Loucy (cell line): ENCODE data around the gene FRMD4A.

ENCODE experiments used
- H2AFZ ChIP-seq: fragments of 200-600 bp; sonication (generic); 2 replicates; pipeline ENCODE4 v1.6.0; 2016; ENCODE audit warnings: antibody characterized with exemption, mild to moderate bottlenecking, low read length, moderate library complexity
- H3F3A ChIP-seq: fragments of 200-600 bp; 2 replicates; pipeline ENCODE4 v1.6.0; 2016; ENCODE audit warnings: antibody characterized with exemption, low read depth, mild to moderate bottlenecking
- H3K27me3 ChIP-seq: fragments of 200-600 bp; sonication (generic); 2 replicates; pipeline ENCODE4 v1.6.1; 2014; ENCODE audit warnings: low read length, mild to moderate bottlenecking; ENCODE audit not compliant: insufficient read depth, poor library complexity, severe bottlenecking
- H3K36me3 ChIP-seq: fragments of 200-600 bp; sonication (generic); 2 replicates; pipeline ENCODE4 v1.6.1; 2016; ENCODE audit warnings: low read length; ENCODE audit not compliant: insufficient read depth
- H3K4me1 ChIP-seq: fragments of 200-600 bp; sonication (generic); 2 replicates; pipeline ENCODE4 v1.5.1; 2014; ENCODE audit warnings: low read length, mild to moderate bottlenecking; ENCODE audit not compliant: insufficient read depth, poor library complexity, severe bottlenecking
- H3K4me2 ChIP-seq: fragments of 200-600 bp; sonication (generic); 2 replicates; pipeline ENCODE4 v1.6.0; 2014; ENCODE audit warnings: antibody characterized with exemption, low read length, low read depth, mild to moderate bottlenecking; ENCODE audit not compliant: poor library complexity, severe bottlenecking
- H3K4me3 ChIP-seq: fragments of 200-600 bp; sonication (generic); 2 replicates; pipeline ENCODE4 v1.5.1; 2014; ENCODE audit warnings: low read length, mild to moderate bottlenecking, mixed read lengths; ENCODE audit not compliant: poor library complexity, severe bottlenecking
- H3K79me2 ChIP-seq: fragments of 200-600 bp; sonication (generic); 2 replicates; pipeline ENCODE4 v1.6.1; 2014; ENCODE audit warnings: low read length; ENCODE audit not compliant: insufficient read depth
- H3K9ac ChIP-seq: fragments of 200-600 bp; sonication (generic); 2 replicates; pipeline ENCODE4 v1.6.0; 2014; ENCODE audit warnings: mild to moderate bottlenecking, low read depth, low read length, moderate library complexity; ENCODE audit not compliant: poor library complexity, severe bottlenecking
- H3K9me2 ChIP-seq: fragments of 200-600 bp; sonication (generic); replicated peaks from 2 replicates; pipeline ENCODE4 v1.6.1; 2016; ENCODE audit warnings: low read depth, low read length, mixed read lengths
- H3K9me3 ChIP-seq: fragments of 200-600 bp; sonication (generic); 2 replicates; pipeline ENCODE4 v1.6.1; 2014; ENCODE audit warnings: mild to moderate bottlenecking, antibody characterized with exemption, low read length, low read depth; ENCODE audit not compliant: insufficient read depth
- H4K20me1 ChIP-seq: fragments of 200-600 bp; sonication (generic); 2 replicates; pipeline ENCODE4 v1.6.0; 2014; ENCODE audit warnings: antibody characterized with exemption, low read length, mild to moderate bottlenecking; ENCODE audit not compliant: insufficient read depth, poor library complexity, severe bottlenecking
- CTCF ChIP-seq: fragments of 200-600 bp; sonication (generic); conservative IDR thresholded peaks from 2 replicates; pipeline ENCODE4 v1.5.1; 2014; ENCODE audit warnings: mild to moderate bottlenecking, antibody characterized with exemption, low read length
- EZH2phosphoT487 ChIP-seq: fragments of 200-600 bp; IDR thresholded peaks from 2 replicates; pipeline ENCODE4 v1.6.1; 2018; ENCODE audit warnings: antibody characterized with exemption, mild to moderate bottlenecking, moderate library complexity, borderline replicate concordance

FRMD4A gene

GRCh38 chr10:13847201-13847631 is 483.5 kb downstream of the FRMD4A start:
- Histone ChIP-seq H3F3A (no peaks in the 10 kb centered on the region), H3K79me2 (no peaks in the 10 kb centered on the region), H4K20me1 (no peaks in the 10 kb centered on the region), H2AFZ (no peak overlapping the region), H3K36me3 (no peaks in the 10 kb centered on the region), H3K4me2 (no peak overlapping the region), H3K27me3 (no peaks in the 10 kb centered on the region), H3K4me3 (no peak overlapping the region), H3K9me2 (no peaks in the 10 kb centered on the region), H3K9me3 (no peaks in the 10 kb centered on the region), H3K4me1 (no peaks in the 10 kb centered on the region), H3K9ac (no peak overlapping the region)
- TF ChIP-seq EZH2phosphoT487, result no peak
- TF ChIP-seq CTCF, result no peak

DNA sequence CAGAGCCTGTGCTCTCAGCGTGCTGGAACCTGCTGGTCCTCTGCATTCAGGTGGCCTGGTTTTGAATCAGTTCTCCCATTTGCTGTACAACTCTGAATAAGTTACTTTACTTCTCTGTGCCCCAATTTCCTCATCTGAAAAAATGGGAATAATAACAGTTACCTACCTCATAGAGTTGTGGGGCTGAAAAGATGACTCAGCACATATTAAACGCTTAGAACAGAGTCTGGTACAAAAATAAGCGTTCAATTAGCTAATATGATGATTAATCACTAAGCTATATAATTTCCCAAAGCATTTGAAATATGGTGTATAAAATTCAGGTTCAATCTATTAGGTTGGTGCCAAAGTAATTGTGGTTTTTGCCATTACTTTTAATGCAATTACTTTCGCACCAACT is 484.8 kb downstream of the FRMD4A start:
- no peak overlapping the region for H3K9ac ChIP-seq
- no peaks in the 10 kb centered on the region for H3K9me2 ChIP-seq
- no peaks in the 10 kb centered on the region for H3K36me3 ChIP-seq
- H3K27me3 ChIP-seq, result no peaks in the 10 kb centered on the region
- H3K79me2 ChIP-seq, result no peaks in the 10 kb centered on the region
- no peaks in the 10 kb centered on the region for H3K4me1 ChIP-seq
- H3K4me3 ChIP-seq, result no peak overlapping the region
- H2AFZ ChIP-seq, result no peak overlapping the region
- H3K9me3 ChIP-seq, result no peaks in the 10 kb centered on the region
- H4K20me1 ChIP-seq, result no peaks in the 10 kb centered on the region
- no peak overlapping the region for H3K4me2 ChIP-seq
- TF ChIP-seq CTCF (no peak), EZH2phosphoT487 (no peak)
- no peaks in the 10 kb centered on the region for H3F3A ChIP-seq

DNA sequence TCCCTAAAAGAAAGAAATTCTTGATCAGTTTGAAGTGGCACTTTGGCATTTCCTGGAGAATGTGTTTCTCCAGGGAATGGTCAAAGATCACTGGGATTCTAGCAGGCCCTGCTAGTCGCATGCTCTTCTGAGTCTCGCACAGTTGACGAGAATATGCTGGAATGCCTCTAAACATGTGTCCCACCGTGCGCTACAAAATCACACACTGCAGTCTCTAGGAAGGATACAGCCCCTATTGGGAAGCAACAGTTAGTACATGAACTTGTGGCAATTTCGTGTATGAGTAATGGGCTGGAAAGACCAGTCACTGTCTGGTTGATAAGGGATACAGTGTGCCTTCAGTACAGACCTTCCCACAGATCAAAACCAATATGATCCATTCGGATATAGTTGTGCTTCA is 486.1 kb downstream of the FRMD4A start:
- no peak overlapping the region for H3K9ac ChIP-seq

More for the DNA sequence above, 486.1 kb downstream of the FRMD4A start:
- no peaks in the 10 kb centered on the region for H3K79me2 ChIP-seq
- TF ChIP-seq CTCF, result no peak
- TF ChIP-seq EZH2phosphoT487, result no peak
- no peaks in the 10 kb centered on the region for H3F3A ChIP-seq
- no peak overlapping the region for H3K4me3 ChIP-seq
- H4K20me1 ChIP-seq, result no peaks in the 10 kb centered on the region
- no peaks in the 10 kb centered on the region; the same call in 1 of the 2 replicates for H3K9me3 ChIP-seq
- no peaks in the 10 kb centered on the region for H3K27me3 ChIP-seq
- H3K4me2 ChIP-seq, result no peak overlapping the region
- no peaks in the 10 kb centered on the region for H3K9me2 ChIP-seq
- no peaks in the 10 kb centered on the region for H3K36me3 ChIP-seq
- no peak overlapping the region for H2AFZ ChIP-seq
- H3K4me1 ChIP-seq, result no peaks in the 10 kb centered on the region
